Small intestine (tissue), 7 donors: ENCODE data around the gene LDB2. TPM values are rescaled to one million over a fixed set of nuclear protein-coding genes. Genes with fewer than 3 reads are reported as not detected.

Experiments used
- DNase-seq, 2 donors: peaks; one replicate each; pipeline versions ENCODE4 v3.0.0 to v3.0.0-alpha.2; 2013
- FAIRE-seq: peaks from 2 replicates; lab custom pipeline; 2012; peaks lifted over from hg19 to GRCh38; lab: Jason Lieb, UNC
- H3K27ac ChIP-seq, 3 donors: one replicate each; pipeline ENCODE4 v1.5.1; 2013; ENCODE audit warnings: low read length in 2 of 3, mild to moderate bottlenecking in 2 of 3, control low read depth in 1 of 3, inconsistent platforms in 1 of 3, low read depth in 1 of 3, moderate library complexity in 1 of 3
- H3K27me3 ChIP-seq, 3 donors: one replicate each; pipeline ENCODE4 v1.6.1; 2013; ENCODE audit warnings: low read length in 3 of 3, inconsistent platforms in 1 of 3; ENCODE audit not compliant: control insufficient read depth in 3 of 3, insufficient read depth in 3 of 3
- H3K36me3 ChIP-seq, 3 donors: one replicate each; pipeline ENCODE4 v1.6.1; 2013; ENCODE audit warnings: low read length in 3 of 3, inconsistent platforms in 1 of 3, low read depth in 1 of 3, mild to moderate bottlenecking in 1 of 3, moderate library complexity in 1 of 3; ENCODE audit not compliant: control insufficient read depth in 3 of 3, insufficient read depth in 2 of 3
- H3K4me1 ChIP-seq, 3 donors: one replicate each; pipeline ENCODE4 v1.6.1; 2013; ENCODE audit warnings: low read length in 2 of 3, inconsistent platforms in 1 of 3, low read depth in 1 of 3, mild to moderate bottlenecking in 1 of 3, moderate library complexity in 1 of 3; ENCODE audit not compliant: control insufficient read depth in 3 of 3, insufficient read depth in 2 of 3
- H3K4me3 ChIP-seq, 3 donors: one replicate each; pipeline ENCODE4 v1.5.1; 2013; ENCODE audit warnings: low read length in 3 of 3, control low read depth in 1 of 3, inconsistent platforms in 1 of 3, low read depth in 1 of 3, mild to moderate bottlenecking in 1 of 3, moderate library complexity in 1 of 3
- H3K9me3 ChIP-seq, 2 donors: one replicate each; pipeline ENCODE4 v1.6.1; 2013; ENCODE audit warnings: low read depth in 1 of 2, low read length in 1 of 2; ENCODE audit not compliant: control insufficient read depth in 2 of 2, insufficient read depth in 1 of 2
- WGBS, 3 donors: extraction: QIAGEN DNeasy Blood & Tissue Kit; methylation state at CpG; one replicate each; pipeline ENCODE4 v1.1.7; 2013; 5-methylcytosine and 5-hydroxymethylcytosine counted together
- polyA plus RNA-seq, 4 donors: library from polyadenylated mRNA; stranded (reverse) in 3 of 4; unstranded in 1 of 4; fragments of 200-250 nt in 3 of 4; fragments of 120-200 nt in 1 of 4; gene quantifications; one replicate each; pipeline versions ENCODE4 v1.2.1 to v1.2.3, GENCODE V29; 2013
- donor health status: healthy with polysubstance abuse.
- donor health status: control.
- donor health status: control.
- donor health status: Bipolar disorder and iron deficiency.
- donor health status: healthy.

The LDB2 gene
- polyA plus RNA-seq, 4 donors: 1.1 to 19.2 (median 6.6) TPM

GRCh38 chr4:16794816-16795445, 103.5 kb downstream of the LDB2 start:
- Histone ChIP-seq H3K9me3 (no peaks in the 10 kb centered on the region), H3K4me3 (no peak overlapping the region), H3K4me1 (no peaks in the 10 kb centered on the region), H3K27ac (no peak overlapping the region), H3K27me3 (no peaks in the 10 kb centered on the region), H3K36me3 (no peaks in the 10 kb centered on the region)
- peak in 1 of 2 donors; percentile 20 for DNase-seq
- no peak for FAIRE-seq
- 39 to 45% (median 40%) methylated on average over 9 of the region's 9 CpGs for WGBS, 3 donors

- no peaks in the 10 kb centered on the region for H3K4me1 ChIP-seq
- H3K27ac ChIP-seq: no peak overlapping the region
- no peak for DNase-seq
- WGBS, 3 donors: 50 to 72% (median 57%) methylated on average over 6 of the region's 6 CpGs
- H3K27me3 ChIP-seq: no peaks in the 10 kb centered on the region
- H3K9me3 ChIP-seq: no peaks in the 10 kb centered on the region
- H3K36me3 ChIP-seq: no peaks in the 10 kb centered on the region
- H3K4me3 ChIP-seq: no peak overlapping the region
- no peak for FAIRE-seq
Measured at GRCh38 chr4:16791460-16791859, 107.0 kb downstream of the LDB2 start.

- Histone ChIP-seq H3K4me3 (no peak overlapping the region), H3K27me3 (no peaks in the 10 kb centered on the region), H3K9me3 (no peaks in the 10 kb centered on the region), H3K27ac (no peak overlapping the region), H3K36me3 (no peaks in the 10 kb centered on the region), H3K4me1 (no peaks in the 10 kb centered on the region)
- FAIRE-seq: no peak
- DNase-seq: no peak
- 79 to 86% (median 85%) methylated on average over 8 of the region's 8 CpGs for WGBS, 3 donors
Measured at GRCh38 chr4:16790508-16790907, 107.9 kb downstream of the LDB2 start.

DNA sequence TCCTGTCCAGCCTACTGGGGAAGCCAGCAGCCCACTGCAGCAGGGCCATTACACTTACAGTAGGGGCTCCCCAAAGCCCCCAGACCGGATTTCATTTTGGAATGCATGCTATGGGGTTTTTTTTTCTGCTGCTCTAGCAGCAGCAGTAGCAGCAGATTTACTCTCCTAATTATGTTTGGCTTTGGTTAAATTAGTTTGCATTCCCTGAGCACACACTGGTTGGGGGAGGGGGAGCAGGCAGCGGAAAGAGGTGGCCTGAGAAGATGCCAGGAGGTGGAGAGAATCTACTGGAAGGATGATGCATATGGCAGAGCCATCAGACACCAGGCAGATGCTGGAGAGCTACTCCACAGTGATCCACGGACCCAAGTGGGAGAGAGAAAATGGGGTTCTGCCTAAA, 109.6 kb downstream of the LDB2 start:
- Histone ChIP-seq H3K4me1 (no peaks in the 10 kb centered on the region), H3K27me3 (no peaks in the 10 kb centered on the region), H3K9me3 (no peaks in the 10 kb centered on the region), H3K4me3 (no peak overlapping the region), H3K27ac (no peak overlapping the region), H3K36me3 (no peaks in the 10 kb centered on the region)
- whole genome bisulfite sequencing, 3 donors: 33 to 50% (median 37%) methylated on average over 3 of the region's 3 CpGs
- DNase-seq (no peak), FAIRE-seq (no peak)

- Histone ChIP-seq H3K27me3 (no peaks in the 10 kb centered on the region), H3K4me3 (no peak overlapping the region), H3K9me3 (no peaks in the 10 kb centered on the region), H3K36me3 (no peaks in the 10 kb centered on the region), H3K27ac (no peak overlapping the region), H3K4me1 (no peaks in the 10 kb centered on the region)
- DNase-seq (no peak), FAIRE-seq (no peak)
- WGBS, 3 donors: 52 to 56% (median 56%) methylated on average over 6 of the region's 6 CpGs
Measured at GRCh38 chr4:16785793-16786527, 112.5 kb downstream of the LDB2 start.

GRCh38 chr4:16783119-16783518, 115.3 kb downstream of the LDB2 start:
- no peak for DNase-seq
- whole genome bisulfite sequencing, 3 donors: 48 to 56% (median 50%) methylated on average over 4 of the region's 4 CpGs

GRCh38 chr4:16779028-16779675, 119.3 kb downstream of the LDB2 start:
- Histone ChIP-seq H3K27me3 (no peaks in the 10 kb centered on the region), H3K27ac (no peak overlapping the region), H3K9me3 (no peaks in the 10 kb centered on the region), H3K4me3 (no peak overlapping the region), H3K36me3 (no peaks in the 10 kb centered on the region), H3K4me1 (no peaks in the 10 kb centered on the region)
- WGBS, 3 donors: 81 to 83% (median 83%) methylated on average over 10 of the region's 10 CpGs
- FAIRE-seq (no peak), DNase-seq (no peak)

More at GRCh38 chr4:16783119-16783518, 115.3 kb downstream of the LDB2 start:
- Histone ChIP-seq H3K4me3 (no peak overlapping the region), H3K4me1 (no peaks in the 10 kb centered on the region), H3K9me3 (no peaks in the 10 kb centered on the region), H3K27ac (no peak overlapping the region), H3K27me3 (no peaks in the 10 kb centered on the region), H3K36me3 (no peaks in the 10 kb centered on the region)
- no peak for FAIRE-seq

DNA sequence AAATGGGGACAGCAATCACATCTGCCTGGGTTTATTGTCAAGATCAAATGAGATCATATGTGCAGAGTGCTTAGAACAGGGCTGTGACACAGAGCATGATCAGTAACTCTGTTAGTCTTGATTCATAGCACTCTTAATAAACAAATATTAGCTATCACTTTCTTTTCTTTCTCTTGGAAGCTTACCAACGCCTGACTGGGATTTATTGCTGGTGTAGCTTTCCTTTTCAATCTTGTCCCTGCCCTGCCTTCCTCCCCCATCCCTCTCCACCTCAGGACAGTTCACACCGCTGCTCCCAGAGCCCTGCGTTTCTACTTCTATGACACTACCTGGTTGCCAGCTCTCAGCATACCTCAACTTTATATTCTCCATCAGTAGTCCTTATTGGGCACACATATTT, 120.7 kb downstream of the LDB2 start:
- Histone ChIP-seq H3K36me3 (no peaks in the 10 kb centered on the region), H3K9me3 (no peaks in the 10 kb centered on the region), H3K27ac (no peak overlapping the region), H3K4me3 (no peak overlapping the region), H3K27me3 (no peaks in the 10 kb centered on the region), H3K4me1 (no peaks in the 10 kb centered on the region)
- WGBS, 3 donors: 63 to 74% (median 67%) methylated on average over 3 of the region's 3 CpGs
- DNase-seq (no peak), FAIRE-seq (no peak)
